HG03354 (cell line): Measurements from ENCODE around the gene FBLIM1.

Source experiments
- ATAC-seq: cut with Tn5 transposase; IDR thresholded peaks from one replicate; pipeline ENCODE4 v1.9.1; 2021; ENCODE audit warnings: mild to moderate bottlenecking; ENCODE audit not compliant: unreplicated experiment, poor library complexity, severe bottlenecking

FBLIM1 gene

GRCh38 chr1:15744122-15744679, 14.4 kb upstream of the FBLIM1 start:
- ATAC-seq: no peak

- ATAC-seq: no peak
These were observed 11.2 kb upstream of the FBLIM1 start for GRCh38 chr1:15747378-15747777.

- no peak for ATAC-seq
These were observed 10.3 kb upstream of the FBLIM1 start for GRCh38 chr1:15748264-15748663.

GRCh38 chr1:15748690-15749398, 9.8 kb upstream of the FBLIM1 start:
- ATAC-seq: no peak

GRCh38 chr1:15749399-15750291, 8.9 kb upstream of the FBLIM1 start:
- ATAC-seq: no peak

GRCh38 chr1:15750924-15751323, 7.7 kb upstream of the FBLIM1 start:
- ATAC-seq: no peak

DNA sequence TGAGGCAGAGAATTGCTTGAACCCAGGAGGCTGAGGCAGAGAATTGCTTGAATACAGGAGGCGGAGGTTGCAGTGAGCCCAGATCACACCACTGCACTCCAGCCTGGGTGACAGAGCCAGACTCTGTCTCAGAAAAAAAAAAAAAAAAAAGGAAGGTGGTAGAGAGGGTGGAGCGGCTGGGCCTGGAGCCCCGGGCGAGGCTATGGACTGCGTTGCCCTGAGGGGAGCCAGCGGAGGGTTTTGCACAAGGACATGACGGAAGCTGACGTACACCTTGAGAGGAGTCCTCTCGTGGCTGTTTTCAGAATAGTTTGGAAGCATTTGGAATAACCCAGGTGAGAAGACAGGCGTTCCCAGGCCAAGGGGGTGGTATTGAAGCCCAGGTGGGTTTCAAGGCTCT, 6.9 kb upstream of the FBLIM1 start:
- no peak for ATAC-seq

DNA sequence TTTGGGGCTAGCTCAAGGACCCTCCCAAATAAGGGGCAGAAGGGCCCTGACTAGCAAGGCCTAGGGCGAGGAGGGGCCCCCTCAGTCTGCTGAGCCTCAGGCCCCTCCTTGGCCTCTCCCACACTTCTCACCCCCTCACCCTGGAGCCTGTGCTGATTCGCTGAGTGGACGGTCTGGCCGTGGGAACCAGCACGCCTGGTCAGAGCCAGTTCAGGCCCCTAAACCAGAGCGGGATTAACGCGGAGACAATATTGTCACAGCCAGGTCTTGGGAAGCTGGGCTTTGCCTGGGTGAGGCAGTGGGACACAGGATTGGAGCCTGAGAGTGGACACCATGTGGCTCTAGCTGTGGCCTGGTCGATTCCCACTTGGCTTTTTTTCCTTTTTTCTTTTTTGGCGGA, 4.8 kb upstream of the FBLIM1 start:
- ATAC-seq: no peak

- ATAC-seq: no peak
These were observed 3.5 kb upstream of the FBLIM1 start for GRCh38 chr1:15755021-15755645.

DNA sequence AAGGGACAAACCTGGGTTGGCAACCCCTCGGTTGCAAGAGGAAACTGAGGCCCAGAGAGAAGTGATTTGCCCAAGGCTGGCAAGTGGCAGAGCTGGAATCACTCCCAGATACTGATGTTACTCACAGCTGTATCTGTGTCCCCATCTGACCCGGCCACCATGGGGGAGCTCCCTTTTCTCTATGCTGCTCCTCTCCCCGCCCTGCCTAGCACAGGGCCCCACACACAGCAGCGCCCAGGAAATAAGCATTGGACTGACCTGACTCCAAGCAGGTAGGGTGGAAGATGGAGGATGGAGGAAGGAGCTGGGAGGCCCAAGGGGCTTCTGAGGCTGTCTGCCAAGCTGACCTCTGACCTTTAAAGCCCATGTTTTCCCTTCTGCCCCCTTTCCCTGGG, 3.0 kb upstream of the FBLIM1 start:
- ATAC-seq: no peak

GRCh38 chr1:15756143-15757015, 2.2 kb upstream of the FBLIM1 start:
- no peak for ATAC-seq

DNA sequence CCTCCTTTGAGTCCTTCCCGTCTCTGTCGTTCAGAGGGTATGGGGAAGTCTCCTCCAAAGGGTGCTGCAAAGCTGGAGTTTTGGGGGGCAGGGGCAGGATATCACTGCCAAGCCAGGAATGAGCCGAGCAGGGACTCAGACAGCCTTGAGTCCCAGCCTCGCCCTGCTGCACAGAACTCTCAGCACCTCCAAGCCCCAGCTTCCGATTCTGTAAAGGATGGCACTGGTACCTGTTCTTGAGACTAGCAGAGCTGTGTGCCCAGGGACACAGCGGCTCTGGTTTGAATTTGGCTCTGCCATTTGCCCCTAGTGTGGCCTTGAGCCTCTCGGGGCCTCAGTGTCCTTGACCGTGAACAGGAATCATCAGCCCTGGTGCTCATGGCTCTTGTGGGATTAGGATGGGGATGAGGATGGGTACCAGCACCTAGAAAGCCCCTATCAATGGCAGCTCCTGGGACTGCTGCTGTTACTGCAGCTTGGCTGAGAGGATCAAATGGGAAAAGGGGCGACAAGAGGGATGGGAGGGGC, 1.5 kb upstream of the FBLIM1 start:
- ATAC-seq: no peak

- no peak for ATAC-seq
These were observed 836 bp upstream of the FBLIM1 start for GRCh38 chr1:15757575-15758342.

DNA sequence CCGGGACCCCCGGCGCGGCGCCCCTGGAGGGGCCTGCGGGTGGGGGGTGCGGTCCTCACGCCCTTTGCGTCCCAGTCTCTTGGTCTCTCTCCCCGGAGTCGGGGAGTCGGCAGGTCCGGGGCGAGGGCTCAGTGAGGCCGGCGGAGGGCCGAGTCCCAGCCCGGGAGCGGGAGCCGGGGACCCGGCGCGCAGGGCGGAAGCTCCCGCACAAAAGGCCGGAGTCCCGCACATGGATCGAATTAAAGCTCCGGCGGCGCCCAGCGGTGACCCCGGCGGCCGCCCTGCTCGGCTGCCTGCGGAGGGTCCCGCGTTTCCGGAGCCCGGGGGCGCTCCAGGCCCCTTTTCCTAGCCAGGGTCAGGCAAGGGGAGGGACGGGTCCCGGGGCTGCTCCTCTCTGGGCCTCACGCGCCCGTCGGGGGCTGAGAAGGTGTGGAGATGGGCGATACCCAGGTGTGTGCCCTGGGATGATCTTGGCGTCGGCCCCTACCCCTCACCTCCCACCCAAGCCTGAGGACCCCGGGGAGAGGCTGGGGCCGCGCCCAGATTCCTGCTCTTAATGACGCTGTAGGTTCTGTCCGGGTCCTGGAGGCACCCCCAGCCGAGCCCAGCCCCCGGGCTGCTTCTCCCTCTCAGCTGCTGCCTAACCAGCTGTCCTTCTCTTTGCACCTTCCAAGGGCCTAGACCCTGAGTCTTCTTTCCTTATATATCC, 512 bp downstream of the FBLIM1 start:
- no peak for ATAC-seq

- ATAC-seq: no peak
These were observed 2.1 kb downstream of the FBLIM1 start for GRCh38 chr1:15760520-15761211.

GRCh38 chr1:15761366-15762128, 3.0 kb downstream of the FBLIM1 start:
- no peak for ATAC-seq

DNA sequence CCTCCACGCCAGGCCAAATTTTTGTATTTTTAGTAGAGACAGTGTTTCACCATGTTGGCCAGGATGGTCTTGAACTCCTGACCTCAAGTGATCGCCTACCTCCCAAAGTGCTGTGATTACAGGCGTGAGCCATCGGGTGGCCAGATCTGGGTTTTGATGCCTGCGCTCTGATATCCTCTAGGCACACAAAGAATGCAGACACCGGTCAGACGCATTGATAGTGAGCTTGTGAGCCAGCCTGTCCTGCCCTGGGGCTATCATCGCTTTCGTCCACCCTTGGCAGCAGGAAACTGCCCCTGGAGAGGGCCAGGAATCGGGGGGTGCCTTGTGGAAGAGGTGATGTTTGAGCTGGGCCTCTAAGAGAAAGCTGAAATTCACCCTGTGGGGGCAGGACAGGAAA, 4.0 kb downstream of the FBLIM1 start:
- ATAC-seq: no peak
